Testis (tissue), 2 donors: ENCODE measurements around the gene C9orf50.

ENCODE experiments used
- CTCF ChIP-seq, 3 experiments: fragments of 450-650 bp in 2 of 3; fragments of 200-600 bp in 1 of 3; sonication (generic) in 1 of 3; IDR thresholded peaks; one replicate each; pipeline ENCODE4 v1.5.1; 2016 to 2019; ENCODE audit warnings: antibody characterized with exemption in 3 of 3, mild to moderate bottlenecking in 2 of 3, moderate library complexity in 1 of 3
- POLR2A ChIP-seq: fragments of 450-650 bp; IDR thresholded peaks from one replicate; pipeline ENCODE4 v1.6.1; 2017; ENCODE audit warnings: antibody characterized with exemption, mild to moderate bottlenecking, moderate library complexity

GRCh38 chr9:129576546-129577543 lies 44.1 kb downstream of the C9orf50 start:
- no peak for TF ChIP-seq CTCF (IDR thresholded peaks at IDR 0.05)
- no peak for TF ChIP-seq POLR2A
